ENCODE measurements around the gene SP110.

Gene SP110

DNA sequence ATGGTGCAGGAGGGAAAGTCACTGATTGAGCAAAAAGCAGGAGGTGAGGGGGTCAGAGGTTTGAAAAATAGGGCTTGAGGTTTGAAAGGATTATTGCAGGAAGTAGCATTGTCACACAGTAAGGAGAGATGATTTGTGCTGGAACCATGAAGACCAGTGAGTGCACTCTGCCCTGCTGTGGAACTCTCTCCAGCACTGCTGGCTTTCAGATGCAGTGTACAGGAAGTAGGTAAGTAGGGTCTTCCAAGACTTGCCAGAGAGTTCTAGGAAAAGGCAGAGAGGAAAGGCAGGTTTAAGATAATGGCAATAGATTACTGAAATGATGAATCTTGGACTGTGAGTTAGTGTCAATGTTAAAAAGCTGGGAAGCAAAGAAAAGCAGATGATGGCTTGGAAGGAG, 11.2 kb downstream of the SP110 start:
- Mint-ChIP-seq H3K4me3 (no peak overlapping the region), H3K9me3 (no peaks in the 10 kb centered on the region), H3K36me3 (peaks cover 52% of the 10 kb centered on the region), H3K27me3 (no peaks in the 10 kb centered on the region), H3K27ac (no peak overlapping the region), H3K4me1 (peaks cover 41% of the 10 kb centered on the region)
- no peak for ATAC-seq

GRCh38 chr2:230205721-230206120, 14.1 kb downstream of the SP110 start:
- Mint-ChIP-seq H3K4me3 (peak overlapping the region; percentile 38), H3K27me3 (no peaks in the 10 kb centered on the region), H3K4me1 (peaks cover 43% of the 10 kb centered on the region), H3K36me3 (peaks cover 45% of the 10 kb centered on the region), H3K9me3 (no peaks in the 10 kb centered on the region), H3K27ac (peak overlapping the region; percentile 93)
- peak; percentile 28 for ATAC-seq

- Mint-ChIP-seq H3K27ac (peak overlapping the region; percentile 93), H3K27me3 (no peaks in the 10 kb centered on the region), H3K4me1 (peaks cover 43% of the 10 kb centered on the region), H3K36me3 (peaks cover 52% of the 10 kb centered on the region), H3K9me3 (no peaks in the 10 kb centered on the region), H3K4me3 (peak overlapping the region; percentile 55)
- peak; percentile 74 for ATAC-seq
Measured at GRCh38 chr2:230205034-230205433, 14.8 kb downstream of the SP110 start.

DNA sequence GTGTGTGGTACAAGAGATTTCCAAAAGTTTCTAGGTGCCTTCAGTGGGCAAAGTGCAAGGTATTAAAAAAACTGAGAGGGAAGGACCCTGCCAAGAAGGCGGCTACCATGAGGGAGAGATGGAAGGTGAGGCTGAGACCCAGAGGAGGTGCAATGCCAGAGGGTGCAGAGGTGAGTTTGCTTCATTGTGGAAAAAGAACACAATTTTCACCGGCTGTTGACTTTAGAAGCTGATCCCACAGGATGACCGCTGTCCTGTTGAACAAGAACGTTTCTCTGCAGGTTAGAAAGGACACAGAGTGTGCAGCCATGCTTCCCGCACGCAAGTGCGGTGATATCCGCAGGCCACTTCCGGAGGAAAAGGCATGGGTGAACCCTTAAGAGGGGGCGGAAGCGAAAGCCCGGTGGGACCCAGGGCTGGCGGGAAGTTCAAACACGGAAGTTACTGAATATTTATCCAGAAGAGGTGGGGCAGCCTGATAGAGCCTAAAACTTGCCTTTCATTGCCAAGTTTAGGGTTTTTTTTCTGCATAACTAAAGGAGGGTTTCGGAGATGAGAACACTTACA, 16.6 kb downstream of the SP110 start:
- peak; percentile 81 for ATAC-seq
- H3K4me3 Mint-ChIP-seq = peak overlapping the region; percentile 71
- H3K9me3 Mint-ChIP-seq = no peaks in the 10 kb centered on the region
- peak overlapping the region; percentile 93 for H3K27ac Mint-ChIP-seq
- H3K27me3 Mint-ChIP-seq = no peaks in the 10 kb centered on the region
- H3K4me1 Mint-ChIP-seq = peaks cover 43% of the 10 kb centered on the region
- H3K36me3 Mint-ChIP-seq = peaks cover 64% of the 10 kb centered on the region

DNA sequence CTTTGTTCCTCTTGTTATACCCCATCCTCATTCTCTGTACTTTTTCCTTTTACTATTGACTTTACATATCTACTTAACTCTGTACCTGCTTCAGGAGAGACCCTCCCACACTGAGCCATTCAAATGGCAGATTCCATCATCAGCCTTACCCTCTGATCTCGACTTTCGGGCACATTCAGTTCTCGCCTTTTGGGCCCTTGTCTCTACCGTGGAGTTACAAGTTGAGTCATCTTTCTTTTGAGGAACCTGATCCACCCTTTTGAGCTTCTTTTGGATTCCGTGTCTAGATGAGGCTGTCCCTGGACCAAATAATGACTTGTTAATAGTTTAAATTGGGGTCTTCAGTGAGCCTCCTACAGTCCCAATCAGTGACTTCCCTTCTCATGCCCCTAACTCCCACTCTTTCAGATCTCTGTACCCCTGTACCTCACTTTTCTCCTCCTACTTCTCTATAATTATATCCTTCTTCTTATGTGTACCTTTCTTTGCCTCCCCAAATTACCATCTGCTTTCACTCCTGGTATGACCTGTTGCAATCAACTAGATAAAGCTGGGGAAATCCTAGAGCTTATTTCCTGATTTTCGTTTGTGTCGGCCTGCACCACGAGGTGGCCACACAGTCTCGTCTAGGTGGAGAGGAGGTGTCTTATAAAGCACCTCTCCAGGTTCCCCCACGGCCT, 17.2 kb downstream of the SP110 start:
- Mint-ChIP-seq H3K4me3 (peak overlapping the region; percentile 71), H3K36me3 (peaks cover 70% of the 10 kb centered on the region), H3K9me3 (no peaks in the 10 kb centered on the region), H3K4me1 (peaks cover 43% of the 10 kb centered on the region), H3K27me3 (no peaks in the 10 kb centered on the region), H3K27ac (peak overlapping the region; percentile 93)
- peak; percentile 86 for ATAC-seq

DNA sequence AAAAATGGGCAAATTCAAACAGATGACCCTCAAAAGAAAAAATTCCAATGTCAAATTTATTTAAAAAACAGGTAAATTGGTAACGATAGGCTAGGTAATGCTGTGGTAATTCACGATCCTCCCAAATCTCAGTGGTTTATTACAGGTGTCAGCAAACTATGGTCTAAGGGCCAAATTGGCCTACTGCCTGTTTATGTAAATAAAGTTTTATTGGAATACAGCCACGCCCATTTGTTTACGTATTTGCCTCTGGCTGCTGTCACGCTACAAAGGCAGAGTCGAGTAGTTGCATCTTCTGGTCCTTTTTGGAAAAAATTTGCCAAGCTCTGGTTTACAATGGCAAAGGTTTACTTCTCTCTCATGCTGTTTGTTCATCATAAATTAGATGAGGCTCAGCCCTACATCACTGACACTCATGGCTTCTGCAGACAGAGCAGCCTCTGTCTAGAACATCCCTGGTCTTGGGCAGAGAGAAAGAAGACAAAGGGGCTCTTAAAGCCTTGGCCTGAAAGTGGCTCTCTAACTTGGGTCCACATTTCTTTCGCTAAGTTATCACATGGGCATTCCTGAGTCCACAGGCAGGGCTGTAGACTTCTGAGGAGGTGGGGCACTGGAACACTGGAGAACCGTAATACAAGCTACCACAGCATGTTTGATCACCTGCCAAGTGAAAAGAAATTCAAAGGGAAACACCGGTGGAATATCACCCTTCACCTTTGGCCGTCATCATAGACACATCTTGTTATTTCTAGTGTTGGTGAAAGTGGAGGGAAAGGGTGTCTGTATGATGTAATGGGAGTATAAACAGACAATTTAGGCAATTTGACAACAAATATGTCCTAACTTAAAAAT, 34.8 kb downstream of the SP110 start:
- Mint-ChIP-seq H3K4me1 (peaks cover 6% of the 10 kb centered on the region), H3K9me3 (peaks cover 2% of the 10 kb centered on the region), H3K27ac (no peak overlapping the region), H3K36me3 (peaks cover 95% of the 10 kb centered on the region), H3K27me3 (no peaks in the 10 kb centered on the region), H3K4me3 (no peak overlapping the region)
- no peak for ATAC-seq

- Mint-ChIP-seq H3K27ac (no peak overlapping the region), H3K36me3 (peaks cover 93% of the 10 kb centered on the region), H3K27me3 (no peaks in the 10 kb centered on the region), H3K4me1 (no peaks in the 10 kb centered on the region), H3K9me3 (peaks cover 2% of the 10 kb centered on the region), H3K4me3 (no peak overlapping the region)
- no peak for ATAC-seq
Measured at GRCh38 chr2:230181195-230181594, 38.6 kb downstream of the SP110 start.

- Mint-ChIP-seq H3K9me3 (peaks cover 2% of the 10 kb centered on the region), H3K4me3 (no peak overlapping the region), H3K27ac (no peak overlapping the region), H3K36me3 (peaks cover 89% of the 10 kb centered on the region), H3K27me3 (no peaks in the 10 kb centered on the region), H3K4me1 (no peaks in the 10 kb centered on the region)
- ATAC-seq = no peak
Measured at GRCh38 chr2:230179907-230180306, 39.9 kb downstream of the SP110 start.

DNA sequence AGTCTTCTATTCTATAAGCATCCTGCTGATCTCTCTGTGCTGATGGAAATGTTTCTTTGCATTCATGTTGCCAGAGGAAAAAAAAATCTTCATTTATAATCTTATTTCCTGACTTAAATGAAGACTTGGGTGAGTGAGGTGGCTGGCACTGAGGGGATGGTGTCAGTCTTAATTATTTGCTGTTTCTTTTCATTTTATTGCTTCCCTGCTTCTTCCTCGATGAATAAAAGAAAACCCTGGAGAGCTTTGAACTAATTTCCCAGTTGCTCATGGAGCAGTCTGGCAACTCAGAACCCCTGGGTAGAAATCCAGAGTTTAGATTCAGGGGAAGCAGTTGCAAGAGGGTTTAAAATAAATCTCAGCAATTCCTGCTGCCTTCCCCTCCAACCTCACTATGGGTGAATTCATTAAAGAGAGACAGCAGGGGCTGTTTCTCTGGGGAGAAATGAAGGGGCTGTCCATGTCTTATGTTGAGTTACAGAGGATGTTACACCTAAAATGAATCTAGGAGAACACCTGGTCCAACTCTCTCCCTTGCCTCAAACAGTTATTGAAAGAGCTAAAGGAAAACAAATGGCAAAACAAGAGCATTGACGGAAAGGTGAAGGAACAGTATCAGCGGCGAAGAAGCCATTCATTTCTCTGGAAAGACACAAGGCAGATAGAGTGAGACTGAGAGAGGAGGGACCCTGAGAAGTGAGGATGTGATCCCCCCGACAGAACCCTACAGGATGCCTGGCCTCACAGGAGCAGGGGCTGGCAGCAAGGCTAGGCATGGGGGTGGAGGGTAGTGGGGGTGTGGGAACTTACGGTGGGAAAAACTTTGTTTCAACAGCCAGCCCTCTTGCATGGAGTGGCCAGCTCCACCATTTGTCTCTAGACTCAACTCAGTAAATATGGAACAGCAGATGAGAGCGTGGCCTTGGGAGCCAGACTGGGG, 41.0 kb downstream of the SP110 start:
- Mint-ChIP-seq H3K27me3 (no peaks in the 10 kb centered on the region), H3K27ac (peak overlapping the region; percentile 7), H3K9me3 (peaks cover 2% of the 10 kb centered on the region), H3K4me1 (no peaks in the 10 kb centered on the region), H3K36me3 (peaks cover 89% of the 10 kb centered on the region), H3K4me3 (no peak overlapping the region)
- ATAC-seq = no peak

- ATAC-seq = no peak
- Mint-ChIP-seq H3K4me1 (no peaks in the 10 kb centered on the region), H3K27ac (peak overlapping the region; percentile 35), H3K9me3 (peaks cover under 1% of the 10 kb centered on the region), H3K27me3 (no peaks in the 10 kb centered on the region), H3K36me3 (peaks cover 84% of the 10 kb centered on the region), H3K4me3 (no peak overlapping the region)
Measured at GRCh38 chr2:230176996-230177395, 42.8 kb downstream of the SP110 start.

DNA sequence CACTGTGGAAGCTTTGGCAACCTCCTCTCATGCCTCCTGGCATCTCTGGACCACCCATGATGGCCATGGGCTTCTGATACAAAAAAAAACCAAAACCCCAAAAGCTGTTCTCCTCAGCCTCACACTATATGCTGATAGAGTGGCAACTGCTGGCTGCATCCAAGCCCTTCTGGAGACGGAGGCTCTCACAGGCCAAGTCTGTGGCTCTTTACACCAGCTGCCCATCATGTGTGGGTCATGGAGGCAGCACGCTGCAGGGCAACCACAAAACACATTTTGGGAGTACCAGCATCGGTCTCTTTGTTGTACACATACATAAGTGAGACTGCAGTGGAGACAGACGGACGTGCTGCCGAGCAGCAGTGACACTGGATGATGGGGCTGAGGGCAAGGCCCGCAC, 45.3 kb downstream of the SP110 start:
- Mint-ChIP-seq H3K36me3 (peaks cover 82% of the 10 kb centered on the region), H3K27ac (no peak overlapping the region), H3K9me3 (no peaks in the 10 kb centered on the region), H3K4me3 (no peak overlapping the region), H3K4me1 (no peaks in the 10 kb centered on the region), H3K27me3 (no peaks in the 10 kb centered on the region)
- no peak for ATAC-seq

DNA sequence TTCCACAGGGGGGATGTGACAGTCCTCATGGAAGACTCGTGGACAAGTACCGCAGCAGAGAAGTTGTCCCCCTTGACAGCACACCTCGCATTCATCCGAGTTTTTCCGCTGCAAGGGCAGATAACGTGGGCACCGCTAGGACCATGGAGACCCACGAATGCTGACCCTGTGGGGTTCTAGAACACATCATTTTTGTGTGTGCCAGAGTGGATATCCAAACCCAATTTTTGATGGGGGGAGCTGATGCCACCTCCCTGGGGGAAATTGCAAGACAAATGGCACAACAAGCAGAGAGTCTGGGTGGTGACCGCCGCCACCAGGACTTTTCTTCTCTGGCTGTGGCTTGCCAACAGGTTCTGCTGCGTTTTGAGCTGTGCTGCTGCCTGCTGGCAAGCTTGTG, 46.9 kb downstream of the SP110 start:
- H3K36me3 Mint-ChIP-seq = peaks cover 81% of the 10 kb centered on the region
- H3K27me3 Mint-ChIP-seq = no peaks in the 10 kb centered on the region
- H3K4me1 Mint-ChIP-seq = no peaks in the 10 kb centered on the region
- ATAC-seq = no peak
- no peak overlapping the region for H3K4me3 Mint-ChIP-seq
- no peak overlapping the region for H3K27ac Mint-ChIP-seq
- H3K9me3 Mint-ChIP-seq = no peaks in the 10 kb centered on the region

- ATAC-seq = no peak
- Mint-ChIP-seq H3K4me1 (no peaks in the 10 kb centered on the region), H3K4me3 (no peak overlapping the region), H3K27me3 (no peaks in the 10 kb centered on the region), H3K36me3 (peaks cover 80% of the 10 kb centered on the region), H3K27ac (no peak overlapping the region), H3K9me3 (no peaks in the 10 kb centered on the region)
Measured at GRCh38 chr2:230172156-230172555, 47.6 kb downstream of the SP110 start.

DNA sequence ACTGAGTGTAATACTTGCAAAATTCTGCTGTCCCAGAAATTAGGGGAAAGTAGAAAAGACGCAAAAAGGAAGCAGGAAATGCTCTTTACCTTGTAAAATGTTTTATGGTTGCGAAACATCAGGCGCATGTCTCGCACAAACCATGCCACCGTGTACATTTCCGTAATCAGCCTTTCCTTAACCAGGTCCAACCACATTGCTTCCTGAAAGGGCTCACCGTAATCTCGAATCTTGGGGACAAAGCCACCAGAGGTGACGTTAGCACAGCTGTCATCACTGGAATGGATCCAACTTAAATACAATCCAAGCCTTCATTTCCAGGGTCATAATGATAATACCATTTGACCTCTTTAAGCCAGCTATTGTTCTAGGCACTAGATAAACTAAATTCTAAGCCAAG, 49.3 kb downstream of the SP110 start:
- H3K27me3 Mint-ChIP-seq = no peaks in the 10 kb centered on the region
- no peak overlapping the region for H3K27ac Mint-ChIP-seq
- no peaks in the 10 kb centered on the region for H3K4me1 Mint-ChIP-seq
- no peaks in the 10 kb centered on the region for H3K9me3 Mint-ChIP-seq
- H3K4me3 Mint-ChIP-seq = no peak overlapping the region
- peaks cover 86% of the 10 kb centered on the region for H3K36me3 Mint-ChIP-seq
- ATAC-seq = no peak

Data from stimulated activated memory B cell treated with anti-CD40 and anti-IgM and Interleukin-4, amounts not matched to agents 10 μg/mL and 1 μg/mL and 100 μg/mL, for 72 hours (primary cell).